GM23338 (cell line): Measurements from ENCODE around the gene CNTNAP2.

Experiments
- CREB1 ChIP-seq: fragments of 250-450 bp; sonication (Bioruptor Pico); IDR thresholded peaks from 2 replicates; pipeline ENCODE4 v1.5.0; 2020; ENCODE audit warnings: low read depth, mild to moderate bottlenecking, moderate library complexity
- CTCF ChIP-seq, 2 experiments: fragments of 200-600 bp in 1 of 2; sonication (generic) in 1 of 2; conservative IDR thresholded peaks; 2 replicates each; pipeline versions ENCODE4 v1.5.1 to v1.6.1; 2016 to 2017; ENCODE audit warnings: antibody characterized with exemption in 2 of 2, low read depth in 2 of 2, mild to moderate bottlenecking in 2 of 2, moderate library complexity in 1 of 2
- ETS1 ChIP-seq: IDR thresholded peaks from 2 replicates; pipeline ENCODE4 v1.6.1; 2016; ENCODE audit warnings: antibody characterized with exemption
- EZH2 ChIP-seq: fragments of 200-600 bp; sonication (generic); IDR thresholded peaks from one replicate; pipeline ENCODE4 v1.8.0; 2017; ENCODE audit warnings: antibody characterized with exemption, mild to moderate bottlenecking, low read depth; ENCODE audit not compliant: unreplicated experiment
- EZH2phosphoT487 ChIP-seq: fragments of 200-600 bp; sonication (generic); IDR thresholded peaks from one replicate; pipeline ENCODE4 v1.8.1; 2018; ENCODE audit warnings: antibody characterized with exemption; ENCODE audit not compliant: unreplicated experiment
- NANOG ChIP-seq: IDR thresholded peaks from 2 replicates; pipeline ENCODE4 v1.6.1; 2016; ENCODE audit warnings: antibody characterized with exemption, borderline replicate concordance
- POLR2AphosphoS5 ChIP-seq: IDR thresholded peaks from 2 replicates; pipeline ENCODE4 v1.6.1; 2016; ENCODE audit warnings: antibody characterized with exemption, low read depth

GRCh38 chr7:147429961-147430360 lies 1313.4 kb downstream of the CNTNAP2 start:
- TF ChIP-seq CTCF (conservative IDR thresholded peaks at IDR 0.05; ENCODE audit: low read depth in 2 of 2): no peak
- TF ChIP-seq POLR2AphosphoS5: no peak
- TF ChIP-seq EZH2: no peak
- no peak for TF ChIP-seq ETS1
- TF ChIP-seq EZH2phosphoT487: no peak
- no peak for TF ChIP-seq CREB1
- TF ChIP-seq NANOG: no peak
